Neural progenitor cell (in vitro differentiated cells): Measurements from ENCODE around the gene APC. TPM values are rescaled to one million over a fixed set of nuclear protein-coding genes. Genes with fewer than 3 reads are reported as not detected.

ENCODE experiments used
- DNase-seq: peaks from one replicate; pipeline ENCODE4 v3.0.0-alpha.2; 2016; ENCODE audit warnings: low spot score
- H2AFZ ChIP-seq: fragments of 200-600 bp; sonication (generic); replicated peaks from 2 replicates; pipeline ENCODE4 v1.6.1; 2016; ENCODE audit warnings: antibody characterized with exemption
- H3F3A ChIP-seq: fragments of 200-600 bp; sonication (generic); 2 replicates; pipeline ENCODE4 v1.6.1; 2016; ENCODE audit warnings: antibody characterized with exemption, low read depth
- H3K27ac ChIP-seq: fragments of 200-600 bp; sonication (generic); 2 replicates; pipeline ENCODE4 v1.5.1; 2016; ENCODE audit warnings: mild to moderate bottlenecking
- H3K27me3 ChIP-seq: fragments of 200-600 bp; sonication (generic); 2 replicates; pipeline ENCODE4 v1.6.1; 2016; ENCODE audit warnings: mild to moderate bottlenecking, moderate library complexity
- H3K36me3 ChIP-seq: fragments of 200-600 bp; sonication (generic); 2 replicates; pipeline ENCODE4 v1.5.1; 2016
- H3K4me1 ChIP-seq: fragments of 200-600 bp; sonication (generic); 2 replicates; pipeline ENCODE4 v1.6.1; 2016; ENCODE audit warnings: mixed run types
- H3K4me2 ChIP-seq: fragments of 200-600 bp; sonication (generic); 2 replicates; pipeline ENCODE4 v1.6.1; 2016
- H3K4me3 ChIP-seq: fragments of 200-600 bp; sonication (generic); 2 replicates; pipeline ENCODE4 v1.5.1; 2016
- H3K79me2 ChIP-seq: fragments of 200-600 bp; sonication (generic); 2 replicates; pipeline ENCODE4 v1.6.1; 2016; ENCODE audit warnings: low read depth
- H3K9ac ChIP-seq: fragments of 200-600 bp; sonication (generic); 2 replicates; pipeline ENCODE4 v1.6.1; 2016
- H3K9me3 ChIP-seq: fragments of 200-600 bp; sonication (generic); 2 replicates; pipeline ENCODE4 v1.5.1; 2016; ENCODE audit warnings: low read depth
- H4K20me1 ChIP-seq: fragments of 200-600 bp; sonication (generic); 2 replicates; pipeline ENCODE4 v1.6.1; 2016; ENCODE audit warnings: low read depth
- H3K27ac Mint-ChIP-seq: 3 replicates; pipeline ENCODE4 v1.8.0; 2021; ENCODE audit warnings: mixed read lengths
- H3K27me3 Mint-ChIP-seq: 2 replicates; pipeline ENCODE4 v1.8.0; 2022; ENCODE audit warnings: low read depth, mild to moderate bottlenecking, inconsistent platforms, moderate library complexity, mixed read lengths; ENCODE audit not compliant: insufficient read depth
- H3K36me3 Mint-ChIP-seq: 3 replicates; pipeline ENCODE4 v1.8.0; 2021; ENCODE audit warnings: mixed read lengths
- H3K4me1 Mint-ChIP-seq: 3 replicates; pipeline ENCODE4 v1.8.0; 2021; ENCODE audit warnings: mixed read lengths
- H3K4me3 Mint-ChIP-seq: 3 replicates; pipeline ENCODE4 v1.8.0; 2021; ENCODE audit warnings: mild to moderate bottlenecking, moderate library complexity, mixed read lengths
- H3K9me3 Mint-ChIP-seq: 3 replicates; pipeline ENCODE4 v1.8.0; 2020; ENCODE audit warnings: mixed read lengths
- EZH2 ChIP-seq: fragments of 200-600 bp; sonication (generic); IDR thresholded peaks from 2 replicates; pipeline ENCODE4 v1.6.1; 2017; ENCODE audit warnings: antibody characterized with exemption, mild to moderate bottlenecking, moderate library complexity
- EZH2phosphoT487 ChIP-seq: fragments of 200-600 bp; sonication (generic); IDR thresholded peaks from 2 replicates; pipeline ENCODE4 v1.6.1; 2017; ENCODE audit warnings: antibody characterized with exemption
- total RNA-seq: library from RNA; depleted of rRNA; stranded (reverse); fragments of >200 nt; gene quantifications from 2 replicates; pipeline ENCODE4 v1.2.3, GENCODE V29; 2015; ENCODE audit warnings: low replicate concordance
- TF ChIP-seq, protein P1 (sequence below): fragments of 200-600 bp; sonication (generic); IDR thresholded peaks from 2 replicates; pipeline ENCODE4 v1.5.1; 2017; ENCODE audit warnings: antibody characterized with exemption, mild to moderate bottlenecking

Gene APC
- total RNA-seq, 1 donor from 2014 or later: 39.7 TPM

DNA sequence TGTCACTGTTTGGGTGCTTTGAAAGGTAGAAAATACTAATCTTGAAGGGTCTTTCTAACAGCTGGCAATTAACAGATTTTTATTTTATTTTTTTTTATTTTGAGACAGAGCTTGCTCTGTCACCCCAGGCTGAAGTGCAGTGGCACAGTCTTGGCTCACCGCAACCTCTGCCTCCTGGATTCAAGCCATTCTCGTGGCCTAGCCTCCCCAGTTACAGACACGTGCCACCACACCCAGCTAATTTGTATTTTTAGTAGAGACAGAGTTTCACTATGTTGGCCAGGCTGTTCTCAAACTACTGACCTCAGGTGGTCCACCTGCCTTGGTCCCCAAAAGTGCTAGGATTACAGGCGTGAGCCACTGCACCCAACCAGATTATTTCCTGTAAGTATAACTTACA, 12.8 kb upstream of the APC start:
- peaks cover 8% of the 10 kb centered on the region for H3K36me3 Mint-ChIP-seq
- peaks cover 100% of the 10 kb centered on the region for H3K79me2 ChIP-seq

GRCh38 chr5:112729630-112730029, 8.1 kb upstream of the APC start:
- H3K4me1 ChIP-seq: no peaks in the 10 kb centered on the region
- H2AFZ ChIP-seq: no peak overlapping the region
- peaks cover 90% of the 10 kb centered on the region for H3K79me2 ChIP-seq
- DNase-seq: no peak
- peaks cover 9% of the 10 kb centered on the region for H3K9me3 Mint-ChIP-seq
- TF ChIP-seq EZH2phosphoT487: no peak
- TF ChIP-seq, protein P1, sequence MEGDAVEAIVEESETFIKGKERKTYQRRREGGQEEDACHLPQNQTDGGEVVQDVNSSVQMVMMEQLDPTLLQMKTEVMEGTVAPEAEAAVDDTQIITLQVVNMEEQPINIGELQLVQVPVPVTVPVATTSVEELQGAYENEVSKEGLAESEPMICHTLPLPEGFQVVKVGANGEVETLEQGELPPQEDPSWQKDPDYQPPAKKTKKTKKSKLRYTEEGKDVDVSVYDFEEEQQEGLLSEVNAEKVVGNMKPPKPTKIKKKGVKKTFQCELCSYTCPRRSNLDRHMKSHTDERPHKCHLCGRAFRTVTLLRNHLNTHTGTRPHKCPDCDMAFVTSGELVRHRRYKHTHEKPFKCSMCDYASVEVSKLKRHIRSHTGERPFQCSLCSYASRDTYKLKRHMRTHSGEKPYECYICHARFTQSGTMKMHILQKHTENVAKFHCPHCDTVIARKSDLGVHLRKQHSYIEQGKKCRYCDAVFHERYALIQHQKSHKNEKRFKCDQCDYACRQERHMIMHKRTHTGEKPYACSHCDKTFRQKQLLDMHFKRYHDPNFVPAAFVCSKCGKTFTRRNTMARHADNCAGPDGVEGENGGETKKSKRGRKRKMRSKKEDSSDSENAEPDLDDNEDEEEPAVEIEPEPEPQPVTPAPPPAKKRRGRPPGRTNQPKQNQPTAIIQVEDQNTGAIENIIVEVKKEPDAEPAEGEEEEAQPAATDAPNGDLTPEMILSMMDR: no peak
- TF ChIP-seq EZH2: no peak
- no peaks in the 10 kb centered on the region for H3K27me3 ChIP-seq
- no peak overlapping the region for H3K4me3 Mint-ChIP-seq
- H3K27ac ChIP-seq: no peak overlapping the region
- H3K27me3 Mint-ChIP-seq: no peaks in the 10 kb centered on the region
- H3F3A ChIP-seq: no peaks in the 10 kb centered on the region
- no peak overlapping the region for H3K27ac Mint-ChIP-seq
- H3K4me3 ChIP-seq: no peak overlapping the region
- H3K4me1 Mint-ChIP-seq: no peaks in the 10 kb centered on the region
- H3K9ac ChIP-seq: no peak overlapping the region
- no peaks in the 10 kb centered on the region for H3K9me3 ChIP-seq
- H3K36me3 ChIP-seq: no peaks in the 10 kb centered on the region
- no peak overlapping the region for H3K4me2 ChIP-seq
- H4K20me1 ChIP-seq: peaks cover 36% of the 10 kb centered on the region
- no peaks in the 10 kb centered on the region for H3K36me3 Mint-ChIP-seq

More for the DNA sequence above, 12.8 kb upstream of the APC start:
- no peak overlapping the region for H3K4me3 ChIP-seq
- TF ChIP-seq EZH2phosphoT487 (no peak), EZH2 (no peak)
- no peak overlapping the region for H3K4me2 ChIP-seq
- no peaks in the 10 kb centered on the region for H3K4me1 ChIP-seq
- H3K9ac ChIP-seq: no peak overlapping the region
- no peaks in the 10 kb centered on the region for H3K4me1 Mint-ChIP-seq
- no peak overlapping the region for H3K4me3 Mint-ChIP-seq
- H3K9me3 Mint-ChIP-seq: peaks cover 9% of the 10 kb centered on the region
- DNase-seq: no peak
- no peak overlapping the region for H3K27ac Mint-ChIP-seq
- H3F3A ChIP-seq: no peaks in the 10 kb centered on the region
- no peak overlapping the region for H3K27ac ChIP-seq
- H3K9me3 ChIP-seq: no peaks in the 10 kb centered on the region
- H3K27me3 Mint-ChIP-seq: no peaks in the 10 kb centered on the region
- no peaks in the 10 kb centered on the region for H3K27me3 ChIP-seq
- no peak overlapping the region for H2AFZ ChIP-seq
- peaks cover 26% of the 10 kb centered on the region for H4K20me1 ChIP-seq
- H3K36me3 ChIP-seq: no peaks in the 10 kb centered on the region

GRCh38 chr5:112732131-112732530, 5.6 kb upstream of the APC start:
- H3F3A ChIP-seq: peaks cover 7% of the 10 kb centered on the region
- H2AFZ ChIP-seq: no peak overlapping the region
- H3K4me3 ChIP-seq: no peak overlapping the region
- Mint-ChIP-seq H3K27me3 (no peaks in the 10 kb centered on the region), H3K36me3 (no peaks in the 10 kb centered on the region), H3K4me3 (no peak overlapping the region), H3K4me1 (peaks cover 3% of the 10 kb centered on the region), H3K27ac (no peak overlapping the region), H3K9me3 (no peaks in the 10 kb centered on the region)
- H3K36me3 ChIP-seq: no peaks in the 10 kb centered on the region
- H3K4me2 ChIP-seq: no peak overlapping the region
- peaks cover 53% of the 10 kb centered on the region for H4K20me1 ChIP-seq
- H3K27ac ChIP-seq: no peak overlapping the region
- no peaks in the 10 kb centered on the region for H3K9me3 ChIP-seq
- peaks cover 4% of the 10 kb centered on the region for H3K4me1 ChIP-seq
- no peaks in the 10 kb centered on the region for H3K27me3 ChIP-seq
- no peak overlapping the region for H3K9ac ChIP-seq
- H3K79me2 ChIP-seq: peaks cover 87% of the 10 kb centered on the region
- TF ChIP-seq EZH2phosphoT487: no peak
- no peak for TF ChIP-seq EZH2
- TF ChIP-seq, protein P1: no peak
- no peak for DNase-seq

DNA sequence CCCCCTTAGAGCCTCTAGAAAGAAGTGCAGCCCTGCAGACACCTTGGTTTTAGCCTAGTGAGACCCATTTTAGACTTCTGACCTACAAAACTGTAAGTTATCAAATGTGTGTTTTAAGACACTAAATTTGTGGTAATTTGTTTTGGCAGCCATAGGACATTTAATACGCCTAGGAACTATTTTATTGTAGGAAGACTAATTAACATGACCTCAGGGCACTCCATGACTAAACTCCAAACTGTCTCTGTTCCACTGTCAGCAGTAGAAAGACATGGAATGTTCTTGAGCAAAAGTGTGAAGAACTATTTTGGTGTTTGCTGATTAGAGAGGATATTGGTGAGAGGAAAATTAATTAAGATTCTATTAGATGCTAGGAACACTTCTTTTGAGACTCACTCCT, 4.1 kb upstream of the APC start:
- H3K4me2 ChIP-seq: no peak overlapping the region
- H4K20me1 ChIP-seq: peaks cover 65% of the 10 kb centered on the region
- no peak overlapping the region for H3K27ac ChIP-seq
- peaks cover 18% of the 10 kb centered on the region for H3F3A ChIP-seq
- H3K4me1 Mint-ChIP-seq: peaks cover 14% of the 10 kb centered on the region
- H3K4me1 ChIP-seq: peaks cover 12% of the 10 kb centered on the region
- no peaks in the 10 kb centered on the region for H3K27me3 ChIP-seq
- DNase-seq: no peak
- H3K27ac Mint-ChIP-seq: no peak overlapping the region
- H3K79me2 ChIP-seq: peaks cover 80% of the 10 kb centered on the region
- H3K9me3 Mint-ChIP-seq: no peaks in the 10 kb centered on the region
- H3K27me3 Mint-ChIP-seq: peaks cover 2% of the 10 kb centered on the region
- no peaks in the 10 kb centered on the region for H3K36me3 ChIP-seq
- H3K9ac ChIP-seq: no peak overlapping the region
- no peaks in the 10 kb centered on the region for H3K36me3 Mint-ChIP-seq
- H2AFZ ChIP-seq: no peak overlapping the region
- TF ChIP-seq, protein P1: no peak
- no peak for TF ChIP-seq EZH2
- TF ChIP-seq EZH2phosphoT487: no peak
- no peaks in the 10 kb centered on the region for H3K9me3 ChIP-seq
- H3K4me3 Mint-ChIP-seq: no peak overlapping the region
- no peak overlapping the region for H3K4me3 ChIP-seq
